ENCODE measurements around the gene RGPD5.
"Not testable (repeated sequence)": the region's sequence is repeated elsewhere in the genome, so short reads cannot be mapped to it uniquely, and the experiment has no call there.

The RGPD5 gene

GRCh38 chr2:109894141-109894540 lies 100.0 kb downstream of the RGPD5 start:
- DNase-seq = not testable (repeated sequence)

DNA sequence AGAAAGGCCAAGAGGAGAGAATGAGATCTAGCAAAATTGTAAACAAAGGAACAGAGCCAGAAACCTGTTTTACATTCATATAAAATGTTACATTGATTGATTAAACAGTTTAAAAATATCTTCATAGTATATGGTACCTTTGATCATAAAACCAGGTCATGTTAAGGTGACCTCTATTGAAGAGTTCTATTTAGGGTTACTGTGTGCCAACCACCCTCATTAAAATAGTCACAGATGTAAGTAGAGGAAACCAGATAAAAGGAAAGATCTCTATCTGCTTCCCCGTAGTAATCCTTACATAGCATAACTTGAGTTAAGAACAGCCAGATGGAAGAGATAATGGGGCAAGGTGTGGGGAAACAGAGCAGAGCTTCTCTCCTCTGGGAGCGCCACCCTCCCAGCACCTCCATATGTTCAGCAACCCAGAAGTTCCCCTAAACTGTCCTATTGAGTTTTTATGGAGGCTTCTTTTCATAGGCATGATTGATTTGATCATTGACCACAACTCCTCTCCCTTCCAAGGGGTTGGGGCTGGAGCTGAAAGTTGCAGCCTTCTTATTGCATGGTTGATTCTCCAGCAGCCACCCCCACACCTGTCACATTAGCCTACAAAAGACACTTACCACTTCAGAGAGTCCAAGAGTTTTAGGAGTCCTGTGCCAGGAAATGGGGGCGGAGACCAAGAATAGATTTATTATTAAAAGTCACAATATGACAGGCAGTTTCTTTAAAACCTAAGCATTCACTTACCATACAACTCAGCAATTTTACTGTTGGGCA lies 101.2 kb downstream of the RGPD5 start:
- DNase-seq = not testable (repeated sequence)

GRCh38 chr2:109896212-109896611 lies 102.1 kb downstream of the RGPD5 start:
- DNase-seq = not testable (repeated sequence)

GRCh38 chr2:109897769-109898461 lies 103.8 kb downstream of the RGPD5 start:
- DNase-seq = not testable (repeated sequence)

GRCh38 chr2:109898462-109899336 lies 104.6 kb downstream of the RGPD5 start, which contains the start of gene LIMS3:
Gene LIMS3, plus strand, starts transcription at chr2:109898688. Its CDS starts 41 bp downstream, at chr2:109898729.
- not testable (repeated sequence) for DNase-seq

DNA sequence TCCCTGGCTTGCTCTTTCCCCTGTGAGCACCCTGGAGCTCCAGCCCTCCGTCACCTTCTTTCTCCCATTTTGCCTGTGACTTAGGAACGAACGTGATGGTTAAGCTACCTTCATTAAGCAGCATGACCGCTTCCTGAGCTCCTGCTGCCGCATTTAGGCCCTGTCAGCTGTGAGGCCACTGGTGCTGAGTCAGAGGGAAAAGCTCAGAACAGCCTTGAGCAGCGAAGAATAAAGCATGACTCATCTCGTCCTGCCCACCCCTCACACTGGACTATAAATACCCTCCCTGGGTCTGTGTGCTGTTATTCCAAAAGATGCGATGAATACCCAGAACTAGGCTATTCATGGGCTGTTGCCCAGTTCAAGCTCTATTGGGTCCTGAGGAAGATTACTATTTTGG lies 111.7 kb downstream of the RGPD5 start:
- not testable (repeated sequence) for DNase-seq

Data from NCI-H526 (cell line).